B cell (primary cell): ENCODE measurements around the gene PTPRG. TPM values are rescaled to one million over a fixed set of nuclear protein-coding genes. Genes with fewer than 3 reads are reported as not detected.

Source experiments
- ATAC-seq: fragments of 200-7000 bp; cut with Tn5 transposase; one replicate; pipeline ENCODE4 v1.10.0; 2021; ENCODE audit warnings: low read depth, mild to moderate bottlenecking, moderate number of reproducible peaks, moderate library complexity
- CTCF ChIA-PET: fragments of 350-600 bp; sonication (Branson Sonifier 250); formaldehyde crosslinking; loops from one replicate; lab custom pipeline; 2021; ENCODE audit warnings: antibody characterized with exemption, inconsistent platforms; lab: Charles Lee
- POLR2A ChIA-PET: fragments of 350-600 bp; sonication (Branson Sonifier 250); formaldehyde crosslinking; loops from one replicate; lab custom pipeline; 2021; ENCODE audit warnings: antibody characterized with exemption; lab: Charles Lee
- DNase-seq: peaks from one replicate; pipeline ENCODE4 v3.0.0; 2013
- H2AFZ ChIP-seq: 2 replicates; pipeline ENCODE4 v1.6.1; 2012; ENCODE audit warnings: mild to moderate bottlenecking, low read depth, low read length; ENCODE audit not compliant: insufficient read depth, poor library complexity, severe bottlenecking
- H3K27ac ChIP-seq, 2 donors: 1 replicate in 1 of 2; 2 replicates in 1 of 2; pipeline ENCODE4 v1.5.1; 2012 to 2013; ENCODE audit warnings: low read length in 2 of 2, mild to moderate bottlenecking in 2 of 2, moderate library complexity in 1 of 2
- H3K27me3 ChIP-seq, 4 experiments: fragments of 200-600 bp in 1 of 4; sonication (generic) in 1 of 4; replicated peaks in 1 of 4; 1 replicate in 2 of 4; 2 replicates in 2 of 4; pipeline versions ENCODE4 v1.6.1 to v1.7.0; 2013 to 2016; ENCODE audit warnings: low read length in 3 of 4, mild to moderate bottlenecking in 2 of 4, mixed read lengths in 1 of 4, moderate library complexity in 1 of 4; ENCODE audit not compliant: insufficient read depth in 4 of 4, control insufficient read depth in 3 of 4; ENCODE audit errors: control extremely low read depth in 1 of 4
- H3K36me3 ChIP-seq, 2 experiments: replicated peaks in 1 of 2; 1 replicate in 1 of 2; 2 replicates in 1 of 2; pipeline versions ENCODE4 v1.6.1 to v1.7.1; 2013; ENCODE audit warnings: low read length in 1 of 2; ENCODE audit not compliant: insufficient read depth in 2 of 2, control insufficient read depth in 1 of 2; ENCODE audit errors: control extremely low read depth in 1 of 2, extremely low read depth in 1 of 2
- H3K4me1 ChIP-seq, 2 donors: fragments of 200-600 bp in 1 of 2; sonication (generic) in 1 of 2; 1 replicate in 1 of 2; 2 replicates in 1 of 2; pipeline versions ENCODE4 v1.5.1 to v1.6.1; 2013 to 2017; ENCODE audit warnings: low read length in 2 of 2; ENCODE audit not compliant: control insufficient read depth in 2 of 2, insufficient read depth in 2 of 2
- H3K4me2 ChIP-seq: replicated peaks from 2 replicates; pipeline ENCODE3; 2012; ENCODE audit warnings: mild to moderate bottlenecking, low read depth, low read length; ENCODE audit not compliant: poor library complexity, severe bottlenecking
- H3K4me3 ChIP-seq, 5 experiments: fragments of 200-600 bp in 1 of 5; sonication (generic) in 1 of 5; 1 replicate in 3 of 5; 2 replicates in 2 of 5; pipeline versions ENCODE4 v1.5.1 to v1.7.0; 2011 to 2016; ENCODE audit warnings: low read length in 4 of 5, mild to moderate bottlenecking in 4 of 5, low read depth in 2 of 5, control low read depth in 1 of 5, moderate library complexity in 1 of 5; ENCODE audit not compliant: insufficient read depth in 1 of 5; ENCODE audit errors: control extremely low read depth in 1 of 5, extremely low read depth in 1 of 5
- H3K79me2 ChIP-seq: fragments of 200-600 bp; sonication (generic); one replicate; pipeline ENCODE4 v1.6.0; 2016; ENCODE audit warnings: low read length; ENCODE audit not compliant: control insufficient read depth, insufficient read depth
- H3K9ac ChIP-seq: fragments of 200-600 bp; sonication (generic); 2 replicates; pipeline ENCODE4 v1.6.1; 2017; ENCODE audit warnings: mild to moderate bottlenecking, low read length, moderate library complexity
- H3K9me3 ChIP-seq, 3 donors: one replicate each; pipeline versions ENCODE4 v1.6.1 to v1.7.1; 2013; ENCODE audit warnings: low read length in 2 of 3; ENCODE audit not compliant: control insufficient read depth in 2 of 3, insufficient read depth in 1 of 3; ENCODE audit errors: control extremely low read depth in 1 of 3
- H4K20me1 ChIP-seq: 2 replicates; pipeline ENCODE4 v1.6.0; 2012; ENCODE audit warnings: mild to moderate bottlenecking, low read length; ENCODE audit not compliant: insufficient read depth, control insufficient read depth, poor library complexity, severe bottlenecking
- H3K27ac Mint-ChIP-seq: one replicate; pipeline ENCODE4 v1.8.0; 2021; ENCODE audit warnings: mixed read lengths
- H3K27me3 Mint-ChIP-seq: one replicate; pipeline ENCODE4 v1.8.0; 2021; ENCODE audit warnings: mixed read lengths
- H3K4me1 Mint-ChIP-seq: one replicate; pipeline ENCODE4 v1.8.0; 2021; ENCODE audit warnings: mixed read lengths
- H3K4me3 Mint-ChIP-seq: one replicate; pipeline ENCODE4 v1.8.0; 2021; ENCODE audit warnings: mixed read lengths
- H3K9me3 Mint-ChIP-seq: one replicate; pipeline ENCODE4 v1.8.0; 2022; ENCODE audit warnings: mixed read lengths; ENCODE audit not compliant: insufficient read depth
- EZH2 ChIP-seq: IDR thresholded peaks from 2 replicates; pipeline ENCODE4 v1.6.1; 2012; ENCODE audit warnings: borderline replicate concordance, low read depth, mild to moderate bottlenecking, moderate library complexity, low read length; ENCODE audit not compliant: insufficient read depth, poor library complexity, severe bottlenecking
- WGBS: methylation state at CpG from one replicate; pipeline ENCODE4 v1.1.5; 2013; ENCODE audit warnings: missing lambda C conversion rate; ENCODE audit not compliant: insufficient coverage; 5-methylcytosine and 5-hydroxymethylcytosine counted together
- intact Hi-C: fragments of 100-400 bp; cut with micrococcal nuclease; formaldehyde crosslinking; loops from one replicate; pipeline ENCODE4 v1.10.0; 2022
- polyA plus RNA-seq: library from polyadenylated mRNA; depleted of rRNA; stranded (reverse); fragments of >200 nt; gene quantifications from 2 replicates; pipeline ENCODE4 v1.2.3, GENCODE V29; 2012
- total RNA-seq, 2 donors: library from RNA; stranded (reverse); fragments of 120-200 nt in 1 of 2; gene quantifications; 1 replicate in 1 of 2; 2 replicates in 1 of 2; pipeline versions ENCODE4 v1.2.3 to v1.2.4, GENCODE V29; 2013 to 2022
- TF ChIP-seq, protein P1 (sequence below): fragments of 200-600 bp; IDR thresholded peaks from one replicate; pipeline ENCODE4 v1.8.0; 2022; ENCODE audit warnings: antibody characterized with exemption, mild to moderate bottlenecking

Gene PTPRG
- total and polyA plus RNA-seq, 2 donors (not counting 1 experiment from before 2014, with no cell fraction given): 0.12 to 1.3 TPM

DNA sequence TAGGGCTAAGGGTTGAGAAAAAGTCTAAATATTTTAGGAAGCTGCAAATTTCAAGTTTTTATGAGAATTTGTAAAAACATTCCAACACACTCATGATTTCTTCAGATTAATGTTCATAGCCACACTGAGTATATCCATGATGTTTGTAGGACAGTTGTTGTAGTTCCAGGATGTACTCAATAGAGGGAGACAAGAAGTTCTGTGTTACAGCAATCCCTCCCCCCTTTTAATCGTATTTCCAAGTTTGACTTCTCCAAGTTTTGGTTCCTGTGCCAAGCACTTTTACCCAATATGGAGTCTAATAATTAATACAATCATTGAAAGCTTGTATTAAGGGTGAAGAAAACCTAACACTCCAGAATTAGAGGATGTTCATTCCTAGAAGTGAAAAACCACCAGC is 668.5 kb downstream of the PTPRG start:
- no peak overlapping the region for H3K4me3 ChIP-seq
- H3K9me3 Mint-ChIP-seq: no peaks in the 10 kb centered on the region

DNA sequence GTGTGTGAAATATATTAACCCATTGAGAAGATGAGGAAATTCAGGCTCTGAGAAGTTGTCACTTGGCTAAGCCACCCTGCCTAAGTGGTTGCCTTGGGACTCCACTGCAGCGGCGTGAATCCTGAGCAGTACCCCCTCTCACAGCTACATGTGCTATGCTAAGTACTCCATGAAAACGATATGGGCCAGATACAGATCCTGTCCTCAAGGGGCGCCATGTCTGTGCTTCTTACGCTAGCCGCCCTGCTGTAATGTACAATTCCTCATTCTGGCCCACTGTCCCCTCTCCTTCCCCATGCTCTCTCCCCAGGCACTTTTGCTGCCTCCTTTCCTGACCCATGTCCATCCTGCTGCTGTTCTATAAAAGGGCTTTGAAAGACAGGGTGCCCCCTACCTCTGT is 671.7 kb downstream of the PTPRG start:
- Histone ChIP-seq H3K9me3 (no peaks in the 10 kb centered on the region), H3K36me3 (no peaks in the 10 kb centered on the region), H2AFZ (no peak overlapping the region), H3K4me3 (no peak overlapping the region), H3K9ac (no peak overlapping the region), H3K4me1 (no peaks in the 10 kb centered on the region), H3K27me3 (no peaks in the 10 kb centered on the region), H3K27ac (no peak overlapping the region), H3K79me2 (no peaks in the 10 kb centered on the region), H3K4me2 (no peak overlapping the region), H4K20me1 (no peaks in the 10 kb centered on the region)
- TF ChIP-seq EZH2: no peak
- TF ChIP-seq, protein P1, sequence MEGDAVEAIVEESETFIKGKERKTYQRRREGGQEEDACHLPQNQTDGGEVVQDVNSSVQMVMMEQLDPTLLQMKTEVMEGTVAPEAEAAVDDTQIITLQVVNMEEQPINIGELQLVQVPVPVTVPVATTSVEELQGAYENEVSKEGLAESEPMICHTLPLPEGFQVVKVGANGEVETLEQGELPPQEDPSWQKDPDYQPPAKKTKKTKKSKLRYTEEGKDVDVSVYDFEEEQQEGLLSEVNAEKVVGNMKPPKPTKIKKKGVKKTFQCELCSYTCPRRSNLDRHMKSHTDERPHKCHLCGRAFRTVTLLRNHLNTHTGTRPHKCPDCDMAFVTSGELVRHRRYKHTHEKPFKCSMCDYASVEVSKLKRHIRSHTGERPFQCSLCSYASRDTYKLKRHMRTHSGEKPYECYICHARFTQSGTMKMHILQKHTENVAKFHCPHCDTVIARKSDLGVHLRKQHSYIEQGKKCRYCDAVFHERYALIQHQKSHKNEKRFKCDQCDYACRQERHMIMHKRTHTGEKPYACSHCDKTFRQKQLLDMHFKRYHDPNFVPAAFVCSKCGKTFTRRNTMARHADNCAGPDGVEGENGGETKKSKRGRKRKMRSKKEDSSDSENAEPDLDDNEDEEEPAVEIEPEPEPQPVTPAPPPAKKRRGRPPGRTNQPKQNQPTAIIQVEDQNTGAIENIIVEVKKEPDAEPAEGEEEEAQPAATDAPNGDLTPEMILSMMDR: no peak
- ATAC-seq (no peak), DNase-seq (no peak)
- intact Hi-C loops: no loop called here
- peaks cover 4% of the 10 kb centered on the region for H3K4me1 Mint-ChIP-seq
- 97% methylated on average over 6 of the region's 6 CpGs for WGBS
- H3K4me3 Mint-ChIP-seq: no peak overlapping the region
- POLR2A ChIA-PET: no interaction called here
- H3K27ac Mint-ChIP-seq: no peak overlapping the region
- H3K27me3 Mint-ChIP-seq: peaks cover 3% of the 10 kb centered on the region
- CTCF ChIA-PET: no interaction called here
- H3K9me3 Mint-ChIP-seq: no peaks in the 10 kb centered on the region

More for the DNA sequence above, 668.5 kb downstream of the PTPRG start:
- Histone ChIP-seq H3K79me2 (no peaks in the 10 kb centered on the region), H3K4me1 (no peaks in the 10 kb centered on the region), H3K27me3 (no peaks in the 10 kb centered on the region), H3K27ac (no peak overlapping the region), H3K4me2 (no peak overlapping the region), H2AFZ (no peak overlapping the region), H3K9ac (no peak overlapping the region), H4K20me1 (no peaks in the 10 kb centered on the region), H3K36me3 (no peaks in the 10 kb centered on the region), H3K9me3 (no peaks in the 10 kb centered on the region)
- peaks cover 11% of the 10 kb centered on the region for H3K27me3 Mint-ChIP-seq
- intact Hi-C loops: no loop called here
- H3K4me1 Mint-ChIP-seq: no peaks in the 10 kb centered on the region
- no CpG with 5 or more reads among the region's 1 CpG for WGBS
- H3K27ac Mint-ChIP-seq: no peak overlapping the region
- ChIA-PET CTCF (no interaction called here), POLR2A (no interaction called here)
- ATAC-seq: no peak
- no peak overlapping the region for H3K4me3 Mint-ChIP-seq
- no peak for DNase-seq
- TF ChIP-seq, protein P1: no peak
- TF ChIP-seq EZH2: no peak
